OCI-LY1 (cell line): ENCODE results near the gene IST1.

Source experiments
- EZH2 ChIP-seq: fragments of 200-600 bp; sonication (generic), shearing (Covaris generic); IDR thresholded peaks from 2 replicates; pipeline ENCODE4 v1.8.0; 2017; ENCODE audit warnings: borderline replicate concordance, mixed run types, mild to moderate bottlenecking, antibody characterized with exemption, low read length, moderate library complexity, mixed read lengths
- TF ChIP-seq, protein P1 (sequence below): fragments of 200-600 bp; sonication (generic), shearing (Covaris generic); IDR thresholded peaks from 2 replicates; pipeline ENCODE4 v1.5.1; 2017; ENCODE audit warnings: mild to moderate bottlenecking, antibody characterized with exemption, low read length, moderate library complexity, mixed read lengths

DNA sequence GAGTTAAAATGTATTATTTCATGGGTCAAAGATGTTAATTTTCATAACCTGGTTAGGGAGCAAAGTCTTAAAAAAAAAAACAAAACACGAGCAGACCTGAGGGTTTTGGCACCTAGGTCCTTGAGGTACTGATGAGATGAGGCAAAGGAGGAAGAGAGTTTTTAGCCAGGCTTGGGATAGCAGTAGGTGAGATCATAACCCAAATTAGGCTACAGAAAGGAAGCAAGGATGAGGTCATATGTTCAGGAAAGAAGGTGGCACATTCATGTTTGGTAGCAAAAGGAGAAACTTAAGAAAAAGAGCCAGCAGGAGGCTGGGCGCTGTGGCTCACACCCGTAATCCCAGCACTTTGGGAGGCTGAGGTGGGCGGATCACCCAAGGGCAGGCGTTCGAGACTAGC, 46.7 kb upstream of the IST1 start:
- TF ChIP-seq, protein P1, sequence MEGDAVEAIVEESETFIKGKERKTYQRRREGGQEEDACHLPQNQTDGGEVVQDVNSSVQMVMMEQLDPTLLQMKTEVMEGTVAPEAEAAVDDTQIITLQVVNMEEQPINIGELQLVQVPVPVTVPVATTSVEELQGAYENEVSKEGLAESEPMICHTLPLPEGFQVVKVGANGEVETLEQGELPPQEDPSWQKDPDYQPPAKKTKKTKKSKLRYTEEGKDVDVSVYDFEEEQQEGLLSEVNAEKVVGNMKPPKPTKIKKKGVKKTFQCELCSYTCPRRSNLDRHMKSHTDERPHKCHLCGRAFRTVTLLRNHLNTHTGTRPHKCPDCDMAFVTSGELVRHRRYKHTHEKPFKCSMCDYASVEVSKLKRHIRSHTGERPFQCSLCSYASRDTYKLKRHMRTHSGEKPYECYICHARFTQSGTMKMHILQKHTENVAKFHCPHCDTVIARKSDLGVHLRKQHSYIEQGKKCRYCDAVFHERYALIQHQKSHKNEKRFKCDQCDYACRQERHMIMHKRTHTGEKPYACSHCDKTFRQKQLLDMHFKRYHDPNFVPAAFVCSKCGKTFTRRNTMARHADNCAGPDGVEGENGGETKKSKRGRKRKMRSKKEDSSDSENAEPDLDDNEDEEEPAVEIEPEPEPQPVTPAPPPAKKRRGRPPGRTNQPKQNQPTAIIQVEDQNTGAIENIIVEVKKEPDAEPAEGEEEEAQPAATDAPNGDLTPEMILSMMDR = no peak
- no peak for TF ChIP-seq EZH2
